ENCODE data around the gene PTTG1.

The PTTG1 gene

DNA sequence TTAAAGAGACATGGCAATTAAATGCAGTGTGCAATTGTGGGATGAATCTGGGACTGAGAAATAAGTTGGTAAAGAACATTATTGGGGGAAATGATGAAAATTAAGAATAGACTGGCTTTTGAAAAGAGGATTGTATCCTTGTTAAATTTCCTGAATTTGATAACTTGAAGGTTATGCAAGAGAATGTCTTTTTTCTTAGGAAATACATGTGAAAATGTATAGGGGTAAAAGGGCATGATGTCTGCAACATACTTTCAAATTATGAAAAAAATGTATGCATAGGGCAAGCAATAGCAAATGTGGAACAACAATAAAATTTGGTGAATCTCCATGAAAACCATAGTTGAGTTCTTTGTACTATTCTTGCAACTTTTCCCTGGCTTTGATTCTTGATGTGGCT lies 24.1 kb downstream of the PTTG1 start:
- Histone ChIP-seq H3K9me3 (ENCODE audit: insufficient read depth, low read length) (no peaks in the 10 kb centered on the region), H3K4me3 (ENCODE audit: insufficient read length, low read depth) (no peak overlapping the region), H3K9ac (ENCODE audit: insufficient read length, low read depth) (no peak overlapping the region), H3K27me3 (ENCODE audit: insufficient read depth, insufficient read length) (no peaks in the 10 kb centered on the region), H3K36me3 (ENCODE audit: insufficient read depth, insufficient read length, low read length) (no peaks in the 10 kb centered on the region), H3K4me1 (ENCODE audit: insufficient read depth, insufficient read length) (no peaks in the 10 kb centered on the region)
- no peak for DNase-seq (ENCODE audit: low read depth, low spot score)
- no peak for TF ChIP-seq SUZ12 (IDR thresholded peaks at IDR 0.05; ENCODE audit: extremely low read depth, insufficient read depth, insufficient read length)
- TF ChIP-seq ZNF274 (IDR thresholded peaks at IDR 0.05; ENCODE audit: low read depth, low read length), result no peak
- TF ChIP-seq YY1 (IDR thresholded peaks at IDR 0.05; ENCODE audit: insufficient read depth, insufficient read length), result no peak

DNA sequence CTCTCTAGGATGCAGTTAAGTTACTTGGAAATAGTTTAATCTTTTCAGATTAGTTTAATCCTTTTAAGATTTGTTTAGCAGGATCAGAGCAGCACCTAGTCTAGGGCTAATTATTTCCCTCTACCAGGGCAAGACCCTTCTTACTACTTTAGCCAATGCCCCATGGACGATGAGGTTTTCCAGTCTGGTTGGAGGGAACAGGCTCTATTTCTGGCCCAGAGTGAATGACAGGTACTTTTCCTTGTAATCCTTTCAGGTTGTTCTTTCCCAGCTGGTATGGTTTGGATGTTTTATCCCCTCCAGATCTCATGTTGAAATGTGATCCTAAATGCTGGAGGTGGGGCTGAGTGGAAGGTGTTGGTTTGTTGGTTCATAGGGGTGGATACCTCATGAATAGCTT lies 27.2 kb downstream of the PTTG1 start:
- Histone ChIP-seq H3K9ac (ENCODE audit: insufficient read length, low read depth) (no peak overlapping the region), H3K4me1 (ENCODE audit: insufficient read depth, insufficient read length) (no peaks in the 10 kb centered on the region), H3K27me3 (ENCODE audit: insufficient read depth, insufficient read length) (no peaks in the 10 kb centered on the region), H3K36me3 (ENCODE audit: insufficient read depth, insufficient read length, low read length) (no peaks in the 10 kb centered on the region), H3K9me3 (ENCODE audit: insufficient read depth, low read length) (no peaks in the 10 kb centered on the region), H3K4me3 (ENCODE audit: insufficient read length, low read depth) (no peak overlapping the region)
- no peak for TF ChIP-seq SUZ12 (IDR thresholded peaks at IDR 0.05; ENCODE audit: extremely low read depth, insufficient read depth, insufficient read length)
- no peak for TF ChIP-seq ZNF274 (IDR thresholded peaks at IDR 0.05; ENCODE audit: low read depth, low read length)
- no peak for TF ChIP-seq YY1 (IDR thresholded peaks at IDR 0.05; ENCODE audit: insufficient read depth, insufficient read length)
- DNase-seq (ENCODE audit: low read depth, low spot score), result no peak

DNA sequence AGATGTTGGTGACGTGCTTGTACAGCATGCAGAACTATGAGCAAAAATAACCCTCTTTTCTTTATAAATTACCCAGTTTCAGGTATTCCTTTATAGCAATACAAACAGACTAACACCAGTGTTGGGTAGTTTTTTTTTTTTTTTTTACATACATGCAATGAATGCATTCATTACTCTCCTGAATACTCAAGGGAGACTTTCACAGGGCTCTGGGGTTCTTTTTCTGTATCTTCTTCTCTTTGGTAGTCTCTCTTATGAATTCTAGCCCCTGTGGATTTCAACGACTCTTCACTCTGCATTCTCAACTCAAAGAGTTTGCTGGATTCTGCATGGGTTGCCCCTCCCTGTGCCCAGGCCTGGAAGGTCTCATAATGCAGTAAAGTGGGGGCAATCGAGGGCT lies 27.8 kb downstream of the PTTG1 start:
- no peak for TF ChIP-seq SUZ12 (IDR thresholded peaks at IDR 0.05; ENCODE audit: extremely low read depth, insufficient read depth, insufficient read length)
- no peak for TF ChIP-seq ZNF274 (IDR thresholded peaks at IDR 0.05; ENCODE audit: low read depth, low read length)
- no peak for TF ChIP-seq YY1 (IDR thresholded peaks at IDR 0.05; ENCODE audit: insufficient read depth, insufficient read length)
- Histone ChIP-seq H3K36me3 (ENCODE audit: insufficient read depth, insufficient read length, low read length) (no peaks in the 10 kb centered on the region), H3K9ac (ENCODE audit: insufficient read length, low read depth) (no peak overlapping the region), H3K4me1 (ENCODE audit: insufficient read depth, insufficient read length) (no peaks in the 10 kb centered on the region), H3K4me3 (ENCODE audit: insufficient read length, low read depth) (no peak overlapping the region), H3K9me3 (ENCODE audit: insufficient read depth, low read length) (no peaks in the 10 kb centered on the region), H3K27me3 (ENCODE audit: insufficient read depth, insufficient read length) (no peaks in the 10 kb centered on the region)
- no peak for DNase-seq (ENCODE audit: low read depth, low spot score)

DNA sequence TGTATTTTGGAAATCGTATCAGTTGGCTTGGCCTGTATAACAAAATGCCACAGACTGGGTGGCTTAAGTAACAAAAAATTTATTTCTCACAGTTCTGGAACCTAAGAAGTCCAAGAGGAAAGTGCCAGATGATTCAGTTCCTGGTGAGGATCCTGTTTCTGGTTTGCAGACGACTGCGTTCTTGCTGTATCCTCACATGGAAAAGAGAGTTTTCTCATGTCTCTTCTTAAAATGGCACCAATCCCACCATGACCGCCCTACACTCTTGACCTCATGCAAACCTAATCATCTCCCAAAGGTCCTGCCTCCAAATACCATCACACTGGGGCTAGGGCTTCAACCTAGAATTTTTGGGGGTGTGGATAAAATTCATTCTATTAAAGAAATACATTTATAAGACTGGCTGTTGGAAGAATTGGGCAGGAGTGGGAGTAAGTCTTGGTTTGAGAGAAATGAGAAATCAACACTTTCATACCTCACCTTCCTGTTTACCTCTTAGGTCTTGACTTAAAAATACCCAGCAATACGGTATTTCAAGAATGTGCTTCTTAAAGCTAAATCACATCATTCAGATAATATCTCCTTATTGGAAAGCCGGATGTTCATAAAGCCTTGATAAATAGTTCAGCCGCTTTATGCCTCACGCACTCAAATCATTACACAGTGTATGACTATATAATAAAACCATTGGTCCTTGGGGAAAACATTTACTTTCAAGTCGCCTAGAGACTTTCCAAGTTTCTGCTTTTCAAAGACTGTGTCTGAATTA lies 28.7 kb downstream of the PTTG1 start:
- no peaks in the 10 kb centered on the region for H3K4me1 ChIP-seq (ENCODE audit: insufficient read depth, insufficient read length)
- DNase-seq (ENCODE audit: low read depth, low spot score), result no peak
- no peak overlapping the region for H3K4me3 ChIP-seq (ENCODE audit: insufficient read length, low read depth)
- no peaks in the 10 kb centered on the region for H3K36me3 ChIP-seq (ENCODE audit: insufficient read depth, insufficient read length, low read length)
- no peak for TF ChIP-seq SUZ12 (IDR thresholded peaks at IDR 0.05; ENCODE audit: extremely low read depth, insufficient read depth, insufficient read length)
- TF ChIP-seq ZNF274 (IDR thresholded peaks at IDR 0.05; ENCODE audit: low read depth, low read length), result no peak
- TF ChIP-seq YY1 (IDR thresholded peaks at IDR 0.05; ENCODE audit: insufficient read depth, insufficient read length), result no peak
- no peak overlapping the region for H3K9ac ChIP-seq (ENCODE audit: insufficient read length, low read depth)
- H3K27me3 ChIP-seq (ENCODE audit: insufficient read depth, insufficient read length), result no peaks in the 10 kb centered on the region
- H3K9me3 ChIP-seq (ENCODE audit: insufficient read depth, low read length), result no peaks in the 10 kb centered on the region

DNA sequence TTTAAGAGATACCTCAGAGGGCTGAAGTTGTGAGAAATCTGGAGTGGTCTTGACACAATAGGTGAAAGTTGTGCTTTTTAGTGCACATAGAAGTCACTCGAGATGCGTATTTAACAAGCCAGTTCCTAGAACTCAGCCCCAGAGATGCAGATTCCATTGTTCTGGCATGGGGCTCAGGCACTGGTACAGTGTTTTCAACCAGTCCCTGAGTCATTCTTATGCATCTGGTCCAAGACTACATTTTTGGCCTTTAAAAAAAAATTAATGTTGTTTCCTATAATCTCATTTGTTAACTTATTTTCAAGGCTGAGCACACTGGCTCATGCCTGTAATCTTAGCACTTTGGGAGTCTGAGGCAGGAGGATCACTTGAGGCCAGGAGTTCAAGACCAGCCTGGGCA lies 29.6 kb downstream of the PTTG1 start:
- no peaks in the 10 kb centered on the region for H3K4me1 ChIP-seq (ENCODE audit: insufficient read depth, insufficient read length)
- TF ChIP-seq YY1 (IDR thresholded peaks at IDR 0.05; ENCODE audit: insufficient read depth, insufficient read length), result no peak
- TF ChIP-seq ZNF274 (IDR thresholded peaks at IDR 0.05; ENCODE audit: low read depth, low read length), result no peak
- no peak for TF ChIP-seq SUZ12 (IDR thresholded peaks at IDR 0.05; ENCODE audit: extremely low read depth, insufficient read depth, insufficient read length)
- no peak overlapping the region for H3K9ac ChIP-seq (ENCODE audit: insufficient read length, low read depth)
- no peak overlapping the region for H3K4me3 ChIP-seq (ENCODE audit: insufficient read length, low read depth)
- H3K9me3 ChIP-seq (ENCODE audit: insufficient read depth, low read length), result no peaks in the 10 kb centered on the region
- H3K27me3 ChIP-seq (ENCODE audit: insufficient read depth, insufficient read length), result no peaks in the 10 kb centered on the region
- H3K36me3 ChIP-seq (ENCODE audit: insufficient read depth, insufficient read length, low read length), result no peaks in the 10 kb centered on the region
- DNase-seq (ENCODE audit: low read depth, low spot score), result no peak

DNA sequence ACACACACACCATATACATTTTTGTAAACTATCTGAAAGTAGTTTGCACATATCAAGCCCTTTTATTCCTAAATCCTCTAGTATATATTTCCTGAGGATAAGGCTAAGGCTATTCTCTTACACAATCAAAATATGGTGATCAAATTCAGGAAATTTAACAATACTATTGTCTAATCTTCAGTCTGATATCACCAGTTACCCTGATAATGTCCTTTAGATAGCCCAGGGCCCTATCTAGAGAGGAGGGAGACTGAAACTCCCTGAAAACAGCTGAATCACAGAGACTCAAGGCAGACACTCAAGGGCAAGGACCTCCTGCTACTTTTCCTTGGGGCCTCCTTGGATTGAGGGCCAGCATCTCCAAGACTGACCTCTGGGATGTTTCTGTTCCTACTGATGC lies 30.4 kb downstream of the PTTG1 start:
- DNase-seq (ENCODE audit: low read depth, low spot score), result no peak
- Histone ChIP-seq H3K4me1 (ENCODE audit: insufficient read depth, insufficient read length) (no peaks in the 10 kb centered on the region), H3K27me3 (ENCODE audit: insufficient read depth, insufficient read length) (no peaks in the 10 kb centered on the region), H3K4me3 (ENCODE audit: insufficient read length, low read depth) (no peak overlapping the region), H3K9ac (ENCODE audit: insufficient read length, low read depth) (no peak overlapping the region), H3K9me3 (ENCODE audit: insufficient read depth, low read length) (no peaks in the 10 kb centered on the region), H3K36me3 (ENCODE audit: insufficient read depth, insufficient read length, low read length) (no peaks in the 10 kb centered on the region)
- TF ChIP-seq YY1 (IDR thresholded peaks at IDR 0.05; ENCODE audit: insufficient read depth, insufficient read length) (no peak), SUZ12 (IDR thresholded peaks at IDR 0.05; ENCODE audit: extremely low read depth, insufficient read depth, insufficient read length) (no peak), ZNF274 (IDR thresholded peaks at IDR 0.05; ENCODE audit: low read depth, low read length) (no peak)

DNA sequence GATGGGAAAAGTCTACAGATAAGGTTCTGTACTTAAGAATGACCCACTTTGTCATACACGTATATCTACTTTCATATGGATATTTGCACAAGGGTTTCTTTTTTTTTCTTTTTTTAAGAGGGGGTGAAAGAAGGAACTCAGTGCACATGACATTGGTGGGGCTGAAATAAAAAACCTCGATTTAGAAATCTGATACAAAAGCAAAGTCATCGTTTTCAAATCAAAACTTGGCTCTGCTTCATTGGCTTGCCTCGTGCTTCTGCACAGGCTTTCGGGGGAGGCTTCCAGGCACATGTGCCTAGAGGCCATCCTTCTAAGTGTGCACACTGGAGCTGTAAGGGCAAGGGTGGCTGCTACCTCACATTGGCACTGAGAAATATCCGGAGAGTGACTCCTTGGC lies 31.1 kb downstream of the PTTG1 start:
- Histone ChIP-seq H3K36me3 (ENCODE audit: insufficient read depth, insufficient read length, low read length) (no peaks in the 10 kb centered on the region), H3K9ac (ENCODE audit: insufficient read length, low read depth) (no peak overlapping the region), H3K9me3 (ENCODE audit: insufficient read depth, low read length) (no peaks in the 10 kb centered on the region), H3K4me3 (ENCODE audit: insufficient read length, low read depth) (no peak overlapping the region), H3K27me3 (ENCODE audit: insufficient read depth, insufficient read length) (no peaks in the 10 kb centered on the region), H3K4me1 (ENCODE audit: insufficient read depth, insufficient read length) (no peaks in the 10 kb centered on the region)
- DNase-seq (ENCODE audit: low read depth, low spot score), result no peak
- no peak for TF ChIP-seq ZNF274 (IDR thresholded peaks at IDR 0.05; ENCODE audit: low read depth, low read length)
- TF ChIP-seq YY1 (IDR thresholded peaks at IDR 0.05; ENCODE audit: insufficient read depth, insufficient read length), result no peak
- no peak for TF ChIP-seq SUZ12 (IDR thresholded peaks at IDR 0.05; ENCODE audit: extremely low read depth, insufficient read depth, insufficient read length)
